ENCODE results near the gene PPP2R2C. TPM values are rescaled to one million over a fixed set of nuclear protein-coding genes. Genes with fewer than 3 reads are reported as not detected.

PPP2R2C gene
- polyA plus RNA-seq, 1 of the 3 experiments (the other 2 are of a cell fraction), result 0.21 TPM

GRCh38 chr4:6277935-6278800 lies 194.2 kb downstream of the PPP2R2C start:
- CTCF ChIA-PET, result interaction anchor here (0.9 to 37.6 kb wide), 5 partner anchors 9 to 268 kb away, joined by 3 to 1048 read pairs (median 4); partner anchors contain the start of gene WFS1
- WGBS (ENCODE audit: low lambda C conversion rate), result 97% methylated on average over 6 of the region's 21 CpGs
- Histone ChIP-seq H3K27me3 (ENCODE audit: insufficient read depth) (no peaks in the 10 kb centered on the region), H3K79me2 (ENCODE audit: insufficient read depth) (peaks cover 15% of the 10 kb centered on the region; the same call in 1 of the 2 replicates), H4K20me1 (ENCODE audit: insufficient read depth) (peaks cover 8% of the 10 kb centered on the region), H3K36me3 (replicated peaks in 1 of 2; ENCODE audit: control insufficient read depth in 1 of 2, insufficient read depth in 2 of 2, low read length in 1 of 2) (peaks cover 0 to 9% of the 10 kb centered on the region in 2 experiments), H3K4me2 (no peak overlapping the region), H3K27ac (ENCODE audit: low read depth in 2 of 2, low read length in 1 of 2) (peak overlapping the region in 1 of 2 experiments; percentile 77; a peak in 2 of 4 replicates), H2AFZ (ENCODE audit: low read depth) (no peak overlapping the region), H3K9me2 (no peaks in the 10 kb centered on the region), H3K9me3 (no peaks in the 10 kb centered on the region), H3F3A (replicated peaks; ENCODE audit: insufficient read depth) (no peaks in the 10 kb centered on the region), H3K4me1 (ENCODE audit: control insufficient read depth in 1 of 2, insufficient read depth in 2 of 2, low read depth in 1 of 2, low read length in 1 of 2) (peaks cover 7 to 80% of the 10 kb centered on the region in 2 experiments; a peak in 2 of 4 replicates), H3K4me3 (ENCODE audit: low read depth in 2 of 2, low read length in 1 of 2) (no peak overlapping the region), H3K9ac (no peak overlapping the region)
- POLR2A ChIA-PET, result interaction anchor here (1.1 kb wide), 1 partner anchor 31 kb away, joined by 5 read pairs; no protein-coding TSS in a partner anchor
- DNase-seq, result no peak
- TF ChIP-seq EP300 (IDR thresholded peaks at IDR 0.05; ENCODE audit: borderline replicate concordance in 1 of 2, low read depth in 1 of 2, low read length in 1 of 2), result no peak
- no peak for TF ChIP-seq RXRA (IDR thresholded peaks at IDR 0.05; ENCODE audit: borderline replicate concordance, low read depth)
- no peak for TF ChIP-seq SMC3 (IDR thresholded peaks at IDR 0.05; ENCODE audit: low read depth, low read length)
- no peak for TF ChIP-seq JUND (IDR thresholded peaks at IDR 0.05)
- TF ChIP-seq RAD21 (IDR thresholded peaks at IDR 0.05; ENCODE audit: low read length), result no peak
- TF ChIP-seq, protein P1, sequence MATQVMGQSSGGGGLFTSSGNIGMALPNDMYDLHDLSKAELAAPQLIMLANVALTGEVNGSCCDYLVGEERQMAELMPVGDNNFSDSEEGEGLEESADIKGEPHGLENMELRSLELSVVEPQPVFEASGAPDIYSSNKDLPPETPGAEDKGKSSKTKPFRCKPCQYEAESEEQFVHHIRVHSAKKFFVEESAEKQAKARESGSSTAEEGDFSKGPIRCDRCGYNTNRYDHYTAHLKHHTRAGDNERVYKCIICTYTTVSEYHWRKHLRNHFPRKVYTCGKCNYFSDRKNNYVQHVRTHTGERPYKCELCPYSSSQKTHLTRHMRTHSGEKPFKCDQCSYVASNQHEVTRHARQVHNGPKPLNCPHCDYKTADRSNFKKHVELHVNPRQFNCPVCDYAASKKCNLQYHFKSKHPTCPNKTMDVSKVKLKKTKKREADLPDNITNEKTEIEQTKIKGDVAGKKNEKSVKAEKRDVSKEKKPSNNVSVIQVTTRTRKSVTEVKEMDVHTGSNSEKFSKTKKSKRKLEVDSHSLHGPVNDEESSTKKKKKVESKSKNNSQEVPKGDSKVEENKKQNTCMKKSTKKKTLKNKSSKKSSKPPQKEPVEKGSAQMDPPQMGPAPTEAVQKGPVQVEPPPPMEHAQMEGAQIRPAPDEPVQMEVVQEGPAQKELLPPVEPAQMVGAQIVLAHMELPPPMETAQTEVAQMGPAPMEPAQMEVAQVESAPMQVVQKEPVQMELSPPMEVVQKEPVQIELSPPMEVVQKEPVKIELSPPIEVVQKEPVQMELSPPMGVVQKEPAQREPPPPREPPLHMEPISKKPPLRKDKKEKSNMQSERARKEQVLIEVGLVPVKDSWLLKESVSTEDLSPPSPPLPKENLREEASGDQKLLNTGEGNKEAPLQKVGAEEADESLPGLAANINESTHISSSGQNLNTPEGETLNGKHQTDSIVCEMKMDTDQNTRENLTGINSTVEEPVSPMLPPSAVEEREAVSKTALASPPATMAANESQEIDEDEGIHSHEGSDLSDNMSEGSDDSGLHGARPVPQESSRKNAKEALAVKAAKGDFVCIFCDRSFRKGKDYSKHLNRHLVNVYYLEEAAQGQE (IDR thresholded peaks at IDR 0.05; ENCODE audit: low read depth, low read length), result no peak

- ChIA-PET CTCF (interaction anchor here (0.9 to 37.6 kb wide), 4 partner anchors 8 to 269 kb away, joined by 3 to 1048 read pairs (median 4); partner anchors contain the start of gene WFS1), POLR2A (no interaction called here)
- TF ChIP-seq CHD2 (IDR thresholded peaks at IDR 0.05; ENCODE audit: low read length, partially characterized antibody) (no peak), NRF1 (IDR thresholded peaks at IDR 0.05; ENCODE audit: low read depth, low read length) (no peak), SIN3A (IDR thresholded peaks at IDR 0.05; ENCODE audit: borderline replicate concordance, low read depth, low read length) (no peak), IRF3 (IDR thresholded peaks at IDR 0.05; ENCODE audit: low read depth, low read length) (no peak)
- TF ChIP-seq, protein P2, sequence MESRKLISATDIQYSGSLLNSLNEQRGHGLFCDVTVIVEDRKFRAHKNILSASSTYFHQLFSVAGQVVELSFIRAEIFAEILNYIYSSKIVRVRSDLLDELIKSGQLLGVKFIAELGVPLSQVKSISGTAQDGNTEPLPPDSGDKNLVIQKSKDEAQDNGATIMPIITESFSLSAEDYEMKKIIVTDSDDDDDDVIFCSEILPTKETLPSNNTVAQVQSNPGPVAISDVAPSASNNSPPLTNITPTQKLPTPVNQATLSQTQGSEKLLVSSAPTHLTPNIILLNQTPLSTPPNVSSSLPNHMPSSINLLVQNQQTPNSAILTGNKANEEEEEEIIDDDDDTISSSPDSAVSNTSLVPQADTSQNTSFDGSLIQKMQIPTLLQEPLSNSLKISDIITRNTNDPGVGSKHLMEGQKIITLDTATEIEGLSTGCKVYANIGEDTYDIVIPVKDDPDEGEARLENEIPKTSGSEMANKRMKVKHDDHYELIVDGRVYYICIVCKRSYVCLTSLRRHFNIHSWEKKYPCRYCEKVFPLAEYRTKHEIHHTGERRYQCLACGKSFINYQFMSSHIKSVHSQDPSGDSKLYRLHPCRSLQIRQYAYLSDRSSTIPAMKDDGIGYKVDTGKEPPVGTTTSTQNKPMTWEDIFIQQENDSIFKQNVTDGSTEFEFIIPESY (IDR thresholded peaks at IDR 0.05; ENCODE audit: borderline replicate concordance, low read depth), result no peak
- no peak for DNase-seq
- no peaks in the 10 kb centered on the region for H3K27me3 ChIP-seq (ENCODE audit: insufficient read depth)
- H2AFZ ChIP-seq (ENCODE audit: low read depth), result no peak overlapping the region
- WGBS (ENCODE audit: low lambda C conversion rate), result 95% methylated on average over 11 of the region's 24 CpGs
- peaks cover 15% of the 10 kb centered on the region; the same call in 1 of the 2 replicates for H3K79me2 ChIP-seq (ENCODE audit: insufficient read depth)
- no peak overlapping the region for H3K4me3 ChIP-seq (ENCODE audit: low read depth in 2 of 2, low read length in 1 of 2)
- H3K4me2 ChIP-seq, result no peak overlapping the region
- H3K9me2 ChIP-seq, result no peaks in the 10 kb centered on the region
- H3K9ac ChIP-seq, result no peak overlapping the region
- peaks cover 7 to 87% of the 10 kb centered on the region in 2 experiments; a peak in 3 of 4 replicates for H3K4me1 ChIP-seq (ENCODE audit: control insufficient read depth in 1 of 2, insufficient read depth in 2 of 2, low read depth in 1 of 2, low read length in 1 of 2)
- H3F3A ChIP-seq (replicated peaks; ENCODE audit: insufficient read depth), result no peaks in the 10 kb centered on the region
- H4K20me1 ChIP-seq (ENCODE audit: insufficient read depth), result peaks cover 9% of the 10 kb centered on the region
- peaks cover 0 to 9% of the 10 kb centered on the region in 2 experiments for H3K36me3 ChIP-seq (replicated peaks in 1 of 2; ENCODE audit: control insufficient read depth in 1 of 2, insufficient read depth in 2 of 2, low read length in 1 of 2)
- H3K9me3 ChIP-seq, result no peaks in the 10 kb centered on the region
- H3K27ac ChIP-seq (ENCODE audit: low read depth in 2 of 2, low read length in 1 of 2), result peak overlapping the region in 1 of 2 experiments; percentile 25; a peak in 1 of 4 replicates
Measured at GRCh38 chr4:6277139-6277802, 195.1 kb downstream of the PPP2R2C start.

Measured in SK-N-SH (cell line).